Breast epithelium (tissue), 4 donors: Measurements from ENCODE around the gene CELF5. TPM values are rescaled to one million over a fixed set of nuclear protein-coding genes. Genes with fewer than 3 reads are reported as not detected.

Source experiments
- DNase-seq, 2 donors: peaks; one replicate each; pipeline ENCODE4 v3.0.0-alpha.2; 2019; ENCODE audit warnings: low spot score in 2 of 2
- H3K27ac ChIP-seq, 2 donors: fragments of 200-600 bp; sonication (generic) in 1 of 2; one replicate each; pipeline ENCODE4 v1.5.1; 2016 to 2019; ENCODE audit warnings: mild to moderate bottlenecking in 1 of 2
- H3K27me3 ChIP-seq, 2 donors: fragments of 200-600 bp; sonication (generic) in 1 of 2; one replicate each; pipeline versions ENCODE4 v1.5.1 to v1.6.0; 2017 to 2019; ENCODE audit warnings: control low read depth in 1 of 2, mild to moderate bottlenecking in 1 of 2
- H3K36me3 ChIP-seq: fragments of 200-600 bp; one replicate; pipeline ENCODE4 v1.5.1; 2019
- H3K4me1 ChIP-seq, 2 donors: fragments of 200-600 bp; sonication (generic); one replicate each; pipeline ENCODE4 v1.5.1; 2016 to 2019; ENCODE audit warnings: control low read depth in 1 of 2
- H3K4me3 ChIP-seq, 3 donors: fragments of 200-600 bp; sonication (generic); 1 replicate in 2 of 3; 2 replicates in 1 of 3; pipeline ENCODE4 v1.5.1; 2016 to 2019; ENCODE audit warnings: mild to moderate bottlenecking in 3 of 3, moderate library complexity in 2 of 3
- H3K9me3 ChIP-seq, 2 donors: fragments of 200-600 bp; sonication (generic) in 1 of 2; one replicate each; pipeline ENCODE4 v1.5.1; 2016 to 2019; ENCODE audit warnings: control low read depth in 1 of 2
- POLR2A ChIP-seq: fragments of 450-650 bp; IDR thresholded peaks from one replicate; pipeline ENCODE4 v1.6.1; 2016; ENCODE audit warnings: antibody characterized with exemption, mild to moderate bottlenecking, moderate library complexity
- POLR2AphosphoS5 ChIP-seq, 3 donors: sonication (generic); formaldehyde crosslinking; IDR thresholded peaks; one replicate each; pipeline ENCODE4 v1.6.1; 2017; ENCODE audit warnings: antibody characterized with exemption in 3 of 3
- intact Hi-C: fragments of 100-400 bp; cut with DNase I; formaldehyde crosslinking; loops from one replicate; pipeline ENCODE4 v1.15.1; 2023; ENCODE audit warnings: low total_unique reads
- total RNA-seq, 3 donors: library from RNA; depleted of rRNA; stranded (reverse); fragments of >200 nt; gene quantifications; one replicate each; pipeline ENCODE4 v1.1.0, GENCODE V29; 2016
- TF ChIP-seq, protein P1 (sequence below), 3 donors: fragments of 450-650 bp; IDR thresholded peaks; one replicate each; pipeline ENCODE4 v1.5.1; 2016 to 2017; ENCODE audit warnings: antibody characterized with exemption in 3 of 3, mild to moderate bottlenecking in 3 of 3, moderate library complexity in 3 of 3

CELF5 gene
- total RNA-seq, 3 donors from 2014 or later = 0.33 to 0.59 TPM; not detected in 1

DNA sequence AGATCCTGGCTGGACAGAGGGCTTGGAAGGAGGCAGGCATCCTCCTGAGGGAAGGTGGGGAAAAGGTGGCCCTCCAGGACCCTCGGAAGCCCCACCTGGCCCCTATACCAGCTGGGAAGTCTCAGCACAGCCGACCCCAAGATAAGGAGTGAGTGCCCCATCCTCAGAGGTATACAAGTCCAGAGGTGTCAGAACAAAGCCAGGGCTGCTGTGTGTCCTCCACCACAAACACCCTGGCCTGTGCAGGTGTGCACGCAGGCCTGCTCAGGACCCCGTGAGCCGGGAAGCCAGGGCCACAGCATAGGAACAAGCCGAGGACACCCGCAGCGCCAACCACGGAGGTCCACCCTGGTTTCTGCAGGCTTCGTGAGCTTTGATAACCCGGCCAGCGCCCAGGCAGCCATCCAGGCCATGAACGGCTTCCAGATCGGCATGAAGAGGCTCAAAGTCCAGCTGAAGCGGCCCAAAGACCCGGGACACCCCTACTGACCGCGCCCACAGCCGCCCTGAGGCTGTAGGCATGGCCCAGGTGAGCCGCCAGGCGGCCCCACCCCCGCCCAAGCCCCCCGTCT, 68.6 kb downstream of the CELF5 start:
- intact Hi-C loops = no loop called here
- H3K27me3 ChIP-seq = peaks cover 0 to 8% of the 10 kb centered on the region in 2 donors
- TF ChIP-seq, protein P1, sequence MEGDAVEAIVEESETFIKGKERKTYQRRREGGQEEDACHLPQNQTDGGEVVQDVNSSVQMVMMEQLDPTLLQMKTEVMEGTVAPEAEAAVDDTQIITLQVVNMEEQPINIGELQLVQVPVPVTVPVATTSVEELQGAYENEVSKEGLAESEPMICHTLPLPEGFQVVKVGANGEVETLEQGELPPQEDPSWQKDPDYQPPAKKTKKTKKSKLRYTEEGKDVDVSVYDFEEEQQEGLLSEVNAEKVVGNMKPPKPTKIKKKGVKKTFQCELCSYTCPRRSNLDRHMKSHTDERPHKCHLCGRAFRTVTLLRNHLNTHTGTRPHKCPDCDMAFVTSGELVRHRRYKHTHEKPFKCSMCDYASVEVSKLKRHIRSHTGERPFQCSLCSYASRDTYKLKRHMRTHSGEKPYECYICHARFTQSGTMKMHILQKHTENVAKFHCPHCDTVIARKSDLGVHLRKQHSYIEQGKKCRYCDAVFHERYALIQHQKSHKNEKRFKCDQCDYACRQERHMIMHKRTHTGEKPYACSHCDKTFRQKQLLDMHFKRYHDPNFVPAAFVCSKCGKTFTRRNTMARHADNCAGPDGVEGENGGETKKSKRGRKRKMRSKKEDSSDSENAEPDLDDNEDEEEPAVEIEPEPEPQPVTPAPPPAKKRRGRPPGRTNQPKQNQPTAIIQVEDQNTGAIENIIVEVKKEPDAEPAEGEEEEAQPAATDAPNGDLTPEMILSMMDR (IDR thresholded peaks at IDR 0.05) = no peak
- no peak for TF ChIP-seq POLR2AphosphoS5 (IDR thresholded peaks at IDR 0.05)
- TF ChIP-seq POLR2A = no peak
- H3K9me3 ChIP-seq = no peaks in the 10 kb centered on the region
- no peak for DNase-seq
- no peak overlapping the region for H3K27ac ChIP-seq
- no peaks in the 10 kb centered on the region for H3K36me3 ChIP-seq
- no peaks in the 10 kb centered on the region for H3K4me1 ChIP-seq
- no peak overlapping the region for H3K4me3 ChIP-seq

DNA sequence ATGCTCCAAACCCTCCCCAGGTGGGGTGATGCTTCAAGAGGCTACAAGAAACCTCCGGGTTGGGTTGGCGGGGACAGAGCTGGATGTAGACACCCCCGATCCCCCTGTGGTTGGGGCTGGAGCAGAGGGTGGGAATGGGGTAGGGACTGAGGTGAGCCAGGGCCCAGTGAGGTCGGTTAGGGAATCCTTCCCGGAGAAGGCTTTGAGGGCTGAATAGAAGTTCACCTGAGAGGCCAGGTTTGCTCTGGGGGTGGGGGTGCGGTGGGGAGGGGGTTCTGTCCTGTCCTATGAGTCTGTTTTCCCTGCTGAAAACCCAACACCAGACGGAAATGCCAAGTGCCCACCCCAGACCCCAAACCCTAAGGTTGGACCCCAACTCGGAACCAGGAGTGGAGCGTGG, 69.1 kb downstream of the CELF5 start:
- DNase-seq = no peak
- TF ChIP-seq, protein P1 (IDR thresholded peaks at IDR 0.05) = no peak
- TF ChIP-seq POLR2A (no peak), POLR2AphosphoS5 (IDR thresholded peaks at IDR 0.05) (no peak)
- intact Hi-C loops = no loop called here
- Histone ChIP-seq H3K27ac (no peak overlapping the region), H3K36me3 (no peaks in the 10 kb centered on the region), H3K27me3 (peaks cover 0 to 8% of the 10 kb centered on the region in 2 donors), H3K9me3 (no peaks in the 10 kb centered on the region), H3K4me3 (no peak overlapping the region), H3K4me1 (no peaks in the 10 kb centered on the region)

DNA sequence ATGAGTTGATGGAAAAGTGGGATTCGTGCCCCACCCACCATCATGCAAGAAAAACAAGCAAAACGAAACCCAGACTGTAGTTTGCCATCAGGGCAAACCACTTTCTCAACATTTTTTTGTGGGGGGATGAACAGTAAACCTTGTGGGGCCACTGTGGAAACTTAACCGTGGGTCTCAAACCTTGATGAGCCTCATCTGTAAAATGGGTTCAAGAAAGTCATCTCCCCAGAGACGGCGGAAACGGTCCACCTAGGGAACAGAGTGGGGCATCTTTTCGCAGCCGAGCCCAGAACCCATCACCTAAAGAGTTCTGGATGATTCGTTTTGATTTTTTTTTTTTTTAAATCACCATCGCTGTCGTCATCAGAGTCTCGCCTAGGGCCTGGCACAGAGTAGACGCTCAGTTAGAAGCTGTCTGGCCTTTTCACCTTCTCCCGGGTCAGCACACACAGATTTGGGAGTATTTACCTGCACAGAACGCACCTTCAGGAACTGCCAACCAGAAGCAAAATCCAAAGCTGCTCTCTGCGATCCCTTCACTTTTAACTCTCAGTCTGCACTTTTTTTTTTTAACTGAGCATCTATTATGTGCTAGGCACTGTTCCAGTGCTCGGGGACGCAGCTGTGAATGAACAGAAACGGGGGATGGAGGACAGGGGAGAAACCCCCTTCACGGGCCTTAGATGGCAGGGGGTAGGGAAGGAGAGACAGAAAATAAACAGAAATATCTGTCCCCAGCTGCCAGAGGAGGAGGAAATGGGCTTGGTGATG, 69.8 kb downstream of the CELF5 start:
- TF ChIP-seq, protein P1 (IDR thresholded peaks at IDR 0.05) = no peak
- TF ChIP-seq POLR2AphosphoS5 (IDR thresholded peaks at IDR 0.05) (no peak), POLR2A (no peak)
- intact Hi-C loops = no loop called here
- Histone ChIP-seq H3K4me1 (no peaks in the 10 kb centered on the region), H3K36me3 (no peaks in the 10 kb centered on the region), H3K4me3 (no peak overlapping the region), H3K9me3 (no peaks in the 10 kb centered on the region), H3K27ac (no peak overlapping the region), H3K27me3 (peaks cover 0 to 8% of the 10 kb centered on the region in 2 donors)
- no peak for DNase-seq

DNA sequence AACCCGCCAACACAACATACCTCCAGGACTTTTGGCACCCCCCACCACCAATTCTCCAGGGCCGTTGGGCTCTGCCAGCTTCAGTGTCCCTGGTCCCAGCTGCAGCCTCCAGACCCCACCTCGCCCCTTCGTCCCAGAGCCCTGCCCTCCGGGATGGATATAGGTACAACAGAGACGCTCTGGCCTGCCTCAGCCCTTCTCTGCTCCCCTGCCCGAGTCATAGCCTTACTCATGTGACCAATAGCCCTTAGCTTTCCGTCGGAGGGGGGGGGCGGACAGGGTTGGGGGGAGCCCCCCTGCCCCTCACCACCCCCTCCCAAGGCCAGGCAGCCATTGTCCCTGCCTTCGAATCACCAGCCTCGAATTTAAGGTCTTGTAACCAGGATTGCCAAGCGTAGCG, 71.1 kb downstream of the CELF5 start:
- DNase-seq = no peak
- H3K9me3 ChIP-seq = no peaks in the 10 kb centered on the region
- intact Hi-C loops = no loop called here
- H3K27ac ChIP-seq = no peak overlapping the region
- H3K36me3 ChIP-seq = no peaks in the 10 kb centered on the region
- H3K4me1 ChIP-seq = no peaks in the 10 kb centered on the region
- no peak overlapping the region for H3K4me3 ChIP-seq
- H3K27me3 ChIP-seq = peaks cover 0 to 5% of the 10 kb centered on the region in 2 donors
- TF ChIP-seq, protein P1 (IDR thresholded peaks at IDR 0.05) = no peak
- no peak for TF ChIP-seq POLR2AphosphoS5 (IDR thresholded peaks at IDR 0.05)

DNA sequence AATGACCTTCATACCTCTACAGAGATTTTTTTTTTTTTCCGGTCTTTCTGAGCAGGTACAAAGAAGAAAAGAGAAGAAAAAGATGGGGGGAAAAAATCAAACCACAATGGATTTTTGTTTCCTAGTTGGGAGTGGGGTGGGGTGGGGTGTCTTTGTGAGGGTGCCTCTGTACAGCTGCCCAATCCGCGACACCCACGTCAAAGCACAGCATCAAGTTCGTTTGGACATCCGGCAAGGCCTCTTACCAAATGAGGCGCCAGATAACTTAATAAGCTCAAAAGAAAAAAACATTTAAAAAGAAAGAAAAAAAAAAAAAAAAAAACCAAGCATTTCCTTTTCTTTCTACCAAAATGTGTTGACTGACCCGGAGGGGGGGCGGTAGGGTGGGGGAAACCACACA, 71.6 kb downstream of the CELF5 start:
- Histone ChIP-seq H3K4me3 (no peak overlapping the region), H3K36me3 (no peaks in the 10 kb centered on the region), H3K9me3 (no peaks in the 10 kb centered on the region), H3K27ac (no peak overlapping the region), H3K27me3 (peaks cover 0 to 5% of the 10 kb centered on the region in 2 donors), H3K4me1 (no peaks in the 10 kb centered on the region)
- no peak for DNase-seq
- no peak for TF ChIP-seq POLR2AphosphoS5 (IDR thresholded peaks at IDR 0.05)
- TF ChIP-seq, protein P1 (IDR thresholded peaks at IDR 0.05) = no peak
- no peak for TF ChIP-seq POLR2A
- intact Hi-C loops = no loop called here
